Right lobe of liver (tissue), 4 donors: ENCODE results near the gene COA5.

Experiments
- POLR2A ChIP-seq: fragments of 450-650 bp; IDR thresholded peaks from one replicate; pipeline ENCODE4 v1.6.1; 2017; ENCODE audit warnings: antibody characterized with exemption, mild to moderate bottlenecking
- TF ChIP-seq, protein P1 (sequence below), 4 donors: fragments of 200-600 bp in 3 of 4; fragments of 450-650 bp in 1 of 4; IDR thresholded peaks; one replicate each; pipeline versions ENCODE4 v1.5.1 to v1.8.0; 2016 to 2022; ENCODE audit warnings: antibody characterized with exemption in 4 of 4, mild to moderate bottlenecking in 2 of 4
- donor health status: DM: no; HTN: no; CAD: no.
- donor health status: DM: no; HTN: no; CAD: no.
- donor health status: DM: no; HTN: yes; CAD: no.

DNA sequence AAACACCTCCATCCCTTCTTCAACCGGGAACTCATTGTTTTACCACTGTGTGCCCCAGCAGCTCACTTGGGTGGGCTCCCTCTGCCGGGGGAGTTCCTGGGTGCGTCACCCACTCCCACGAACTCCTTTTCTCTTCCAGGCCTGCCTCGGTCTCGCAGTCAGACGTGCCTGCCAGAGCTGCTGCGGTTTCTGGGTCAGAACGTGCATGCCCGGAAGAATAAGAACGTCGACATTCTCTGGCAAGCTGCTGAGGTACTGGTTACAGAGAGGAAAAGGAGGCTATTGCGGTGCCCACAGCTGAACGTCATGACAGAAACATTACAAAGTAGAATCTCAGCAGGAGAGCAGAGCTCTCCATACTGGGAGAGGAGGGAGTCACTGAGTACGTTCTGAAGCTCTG lies 35.6 kb downstream of the COA5 start:
- TF ChIP-seq, protein P1, sequence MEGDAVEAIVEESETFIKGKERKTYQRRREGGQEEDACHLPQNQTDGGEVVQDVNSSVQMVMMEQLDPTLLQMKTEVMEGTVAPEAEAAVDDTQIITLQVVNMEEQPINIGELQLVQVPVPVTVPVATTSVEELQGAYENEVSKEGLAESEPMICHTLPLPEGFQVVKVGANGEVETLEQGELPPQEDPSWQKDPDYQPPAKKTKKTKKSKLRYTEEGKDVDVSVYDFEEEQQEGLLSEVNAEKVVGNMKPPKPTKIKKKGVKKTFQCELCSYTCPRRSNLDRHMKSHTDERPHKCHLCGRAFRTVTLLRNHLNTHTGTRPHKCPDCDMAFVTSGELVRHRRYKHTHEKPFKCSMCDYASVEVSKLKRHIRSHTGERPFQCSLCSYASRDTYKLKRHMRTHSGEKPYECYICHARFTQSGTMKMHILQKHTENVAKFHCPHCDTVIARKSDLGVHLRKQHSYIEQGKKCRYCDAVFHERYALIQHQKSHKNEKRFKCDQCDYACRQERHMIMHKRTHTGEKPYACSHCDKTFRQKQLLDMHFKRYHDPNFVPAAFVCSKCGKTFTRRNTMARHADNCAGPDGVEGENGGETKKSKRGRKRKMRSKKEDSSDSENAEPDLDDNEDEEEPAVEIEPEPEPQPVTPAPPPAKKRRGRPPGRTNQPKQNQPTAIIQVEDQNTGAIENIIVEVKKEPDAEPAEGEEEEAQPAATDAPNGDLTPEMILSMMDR (IDR thresholded peaks at IDR 0.05) = no peak
- no peak for TF ChIP-seq POLR2A
